Right lobe of liver (tissue), 6 donors: ENCODE data around the gene PRMT3. TPM values are rescaled to one million over a fixed set of nuclear protein-coding genes. Genes with fewer than 3 reads are reported as not detected.
A peak's percentile ranks its signal among the peaks of the same experiment; 100 is the strongest.

Experiments used
- ATAC-seq, 4 donors: fragments of 200-7000 bp; cut with Tn5 transposase; one replicate each; pipeline ENCODE4 v1.9.1; 2020; ENCODE audit warnings: mild to moderate bottlenecking in 4 of 4, moderate library complexity in 4 of 4
- DNase-seq, 3 donors: peaks; one replicate each; pipeline ENCODE4 v3.0.0-alpha.2; 2020
- H3K27ac ChIP-seq, 3 donors: fragments of 200-600 bp; one replicate each; pipeline ENCODE4 v1.8.0; 2022
- H3K27me3 ChIP-seq, 2 donors: fragments of 200-600 bp; one replicate each; pipeline ENCODE4 v1.8.0; 2022
- H3K36me3 ChIP-seq, 4 donors: fragments of 200-600 bp; sonication (generic) in 1 of 4; one replicate each; pipeline versions ENCODE4 v1.5.1 to v1.8.0; 2017 to 2022; ENCODE audit warnings: control low read depth in 1 of 4
- H3K4me1 ChIP-seq, 4 donors: fragments of 200-600 bp; sonication (generic) in 1 of 4; one replicate each; pipeline versions ENCODE4 v1.5.1 to v1.8.0; 2017 to 2022; ENCODE audit warnings: control low read depth in 1 of 4
- H3K4me3 ChIP-seq, 3 donors: fragments of 200-600 bp; one replicate each; pipeline ENCODE4 v1.8.0; 2022
- H3K9me3 ChIP-seq, 4 donors: fragments of 200-600 bp; sonication (generic) in 1 of 4; one replicate each; pipeline versions ENCODE4 v1.5.1 to v1.8.0; 2017 to 2022; ENCODE audit warnings: control low read depth in 1 of 4
- CTCF ChIP-seq, 4 donors: fragments of 200-600 bp in 3 of 4; fragments of 450-650 bp in 1 of 4; IDR thresholded peaks; one replicate each; pipeline versions ENCODE4 v1.5.1 to v1.8.0; 2016 to 2022; ENCODE audit warnings: antibody characterized with exemption in 4 of 4, mild to moderate bottlenecking in 2 of 4
- POLR2A ChIP-seq: fragments of 450-650 bp; IDR thresholded peaks from one replicate; pipeline ENCODE4 v1.6.1; 2017; ENCODE audit warnings: antibody characterized with exemption, mild to moderate bottlenecking
- WGBS: methylation state at CpG from one replicate; pipeline ENCODE4 v1.1.6; 2018; ENCODE audit warnings: low coverage, low lambda C conversion rate; ENCODE audit not compliant: insufficient coverage; ENCODE audit errors: missing lambda C conversion rate; 5-methylcytosine and 5-hydroxymethylcytosine counted together
- intact Hi-C, 2 donors: fragments of 100-400 bp; cut with DNase I; formaldehyde crosslinking; loops; one replicate each; pipeline versions ENCODE4 v1.11.2 to v1.14.1; 2022
- long read RNA-seq: library from polyadenylated mRNA; unstranded; transcript quantifications from one replicate; pipeline ENCODE4 v2.0.0, GENCODE V29; 2019
- total RNA-seq, 6 experiments: library from RNA; depleted of rRNA in 2 of 6; stranded (reverse); fragments of >200 nt in 2 of 6; fragmentation: NEBNext Ultra II Directional in 3 of 6; extraction: Animal tissue kit (Norgen Biotek cat#: 25700) in 3 of 6; gene quantifications; one replicate each; pipeline versions ENCODE4 v1.1.0 to v1.2.4, GENCODE V29; 2016 to 2023
- donor health status: DM: no; HTN: yes; CAD: no.
- donor health status: DM: no; HTN: no; CAD: no.
- donor health status: DM: no; HTN: no; CAD: no.
- donor health status: DM: no; HTN: yes; CAD: no.
- donor health status: DM: no; HTN: yes; CAD: no.

PRMT3 gene
- total RNA-seq: 10 to 100 TPM in 2 of 6 experiments, 1 to 10 TPM in 4; 3.4 to 11.8 (median 4.6) TPM
- long read RNA-seq, partial matches to known transcripts: 0 of 1 reads
- long read RNA-seq, other reads (novel, unspliced or antisense): 0 of 1 reads

GRCh38 chr11:20387261-20388095 lies at the start of gene PRMT3:
Gene PRMT3 (plus strand): TSS chr11:20387716. CDS start chr11:20387747, 31 bp downstream.
- peaks cover 0 to 19% (median 3%) of the 10 kb centered on the region in 4 donors for H3K36me3 ChIP-seq
- DNase-seq: peak; percentile 97 to 98 (median 97)
- WGBS: 0% methylated on average over 10 of the region's 96 CpGs
- no peaks in the 10 kb centered on the region for H3K9me3 ChIP-seq
- intact Hi-C loops: loop anchor here (10.0 kb wide), 1 partner anchor 217 kb away; no protein-coding TSS in a partner anchor
- peak; percentile 97 for ATAC-seq
- peaks cover 0 to 10% (median 3%) of the 10 kb centered on the region in 4 donors for H3K4me1 ChIP-seq
- peak within 1 kb of the TSS; percentile 87 to 97 (median 89) for H3K4me3 ChIP-seq
- peak; percentile 86 for TF ChIP-seq POLR2A
- TF ChIP-seq CTCF (IDR thresholded peaks at IDR 0.05): peak in 3 of 4 donors; percentile 14 to 99 (median 93)
- H3K27me3 ChIP-seq: no peaks in the 10 kb centered on the region
- peak within 1 kb of the TSS; percentile 75 to 90 (median 81) for H3K27ac ChIP-seq

GRCh38 chr11:20342347-20343141 lies 45.0 kb upstream of the PRMT3 start:
- no peak overlapping the region for H3K4me3 ChIP-seq
- no peak overlapping the region for H3K27ac ChIP-seq
- no peaks in the 10 kb centered on the region for H3K9me3 ChIP-seq
- ATAC-seq: no peak
- peaks cover 0 to 10% of the 10 kb centered on the region in 2 donors for H3K27me3 ChIP-seq
- 37% methylated on average over 12 of the region's 26 CpGs for WGBS
- H3K4me1 ChIP-seq: no peaks in the 10 kb centered on the region
- H3K36me3 ChIP-seq: no peaks in the 10 kb centered on the region
- no peak for TF ChIP-seq POLR2A
- TF ChIP-seq CTCF (IDR thresholded peaks at IDR 0.05): no peak
- no peak for DNase-seq
- intact Hi-C loops: no loop called here

GRCh38 chr11:20351136-20351535 lies 36.4 kb upstream of the PRMT3 start:
- TF ChIP-seq CTCF (IDR thresholded peaks at IDR 0.05) (no peak), POLR2A (no peak)
- DNase-seq: no peak
- no peaks in the 10 kb centered on the region for H3K27me3 ChIP-seq
- H3K9me3 ChIP-seq: no peaks in the 10 kb centered on the region
- no peaks in the 10 kb centered on the region for H3K36me3 ChIP-seq
- intact Hi-C loops: loop anchor here in 1 of 2 donors (10.0 kb wide), 1 partner anchor 226 kb away; no protein-coding TSS in a partner anchor
- ATAC-seq: no peak
- 66% methylated on average over 7 of the region's 7 CpGs for WGBS
- H3K27ac ChIP-seq: no peak overlapping the region
- peaks cover 0 to 8% (median 0%) of the 10 kb centered on the region in 4 donors for H3K4me1 ChIP-seq
- H3K4me3 ChIP-seq: no peak overlapping the region

- 44% methylated on average over 2 of the region's 2 CpGs for WGBS
- intact Hi-C loops: loop anchor here in 1 of 2 donors (10.0 kb wide), 1 partner anchor 227 kb away; no protein-coding TSS in a partner anchor
Measured at GRCh38 chr11:20351751-20352262, 35.7 kb upstream of the PRMT3 start.

More at GRCh38 chr11:20351751-20352262, 35.7 kb upstream of the PRMT3 start:
- Histone ChIP-seq H3K36me3 (no peaks in the 10 kb centered on the region), H3K9me3 (no peaks in the 10 kb centered on the region), H3K27ac (no peak overlapping the region), H3K27me3 (no peaks in the 10 kb centered on the region), H3K4me1 (peaks cover 0 to 14% (median 0%) of the 10 kb centered on the region in 4 donors), H3K4me3 (no peak overlapping the region)
- TF ChIP-seq POLR2A: no peak
- TF ChIP-seq CTCF (IDR thresholded peaks at IDR 0.05): no peak
- DNase-seq (no peak), ATAC-seq (no peak)
